ENCODE measurements around the gene IGF2R.

The IGF2R gene

GRCh38 chr6:160146454-160147145 lies 177.7 kb downstream of the IGF2R start:
- DNase-seq (ENCODE audit: low read depth): no peak
- TF ChIP-seq CTCF (IDR thresholded peaks at IDR 0.05; ENCODE audit: low read depth, low read length): no peak
- TF ChIP-seq MYC (IDR thresholded peaks at IDR 0.05; ENCODE audit: low read depth, low read length): no peak
- no peak for TF ChIP-seq POLR2A (IDR thresholded peaks at IDR 0.05; ENCODE audit: extremely low read depth, insufficient read length)
- TF ChIP-seq MAX (IDR thresholded peaks at IDR 0.05; ENCODE audit: low read depth, low read length): no peak
- no peak overlapping the region for H3K4me3 ChIP-seq (ENCODE audit: low read depth, low read length)

- no peak for TF ChIP-seq CTCF (IDR thresholded peaks at IDR 0.05; ENCODE audit: low read depth, low read length)
- TF ChIP-seq MYC (IDR thresholded peaks at IDR 0.05; ENCODE audit: low read depth, low read length): no peak
- no peak for TF ChIP-seq POLR2A (IDR thresholded peaks at IDR 0.05; ENCODE audit: extremely low read depth, insufficient read length)
- TF ChIP-seq MAX (IDR thresholded peaks at IDR 0.05; ENCODE audit: low read depth, low read length): no peak
- no peak for DNase-seq (ENCODE audit: low read depth)
- H3K4me3 ChIP-seq (ENCODE audit: low read depth, low read length): no peak overlapping the region
These were observed 178.3 kb downstream of the IGF2R start for GRCh38 chr6:160147146-160147536.

- DNase-seq (ENCODE audit: low read depth): no peak
- no peak for TF ChIP-seq POLR2A (IDR thresholded peaks at IDR 0.05; ENCODE audit: extremely low read depth, insufficient read length)
- no peak for TF ChIP-seq MAX (IDR thresholded peaks at IDR 0.05; ENCODE audit: low read depth, low read length)
- TF ChIP-seq CTCF (IDR thresholded peaks at IDR 0.05; ENCODE audit: low read depth, low read length): no peak
- no peak for TF ChIP-seq MYC (IDR thresholded peaks at IDR 0.05; ENCODE audit: low read depth, low read length)
- no peak overlapping the region for H3K4me3 ChIP-seq (ENCODE audit: low read depth, low read length)
These were observed 185.6 kb downstream of the IGF2R start for GRCh38 chr6:160154471-160154870.

- no peak overlapping the region for H3K4me3 ChIP-seq (ENCODE audit: low read depth, low read length)
- DNase-seq (ENCODE audit: low read depth): no peak
- no peak for TF ChIP-seq MYC (IDR thresholded peaks at IDR 0.05; ENCODE audit: low read depth, low read length)
These were observed 188.0 kb downstream of the IGF2R start for GRCh38 chr6:160156842-160157241.

GRCh38 chr6:160160450-160160849 lies 191.6 kb downstream of the IGF2R start:
- H3K4me3 ChIP-seq (ENCODE audit: low read depth, low read length): no peak overlapping the region
- DNase-seq (ENCODE audit: low read depth): no peak
- no peak for TF ChIP-seq MAX (IDR thresholded peaks at IDR 0.05; ENCODE audit: low read depth, low read length)
- no peak for TF ChIP-seq CTCF (IDR thresholded peaks at IDR 0.05; ENCODE audit: low read depth, low read length)
- TF ChIP-seq MYC (IDR thresholded peaks at IDR 0.05; ENCODE audit: low read depth, low read length): no peak
- TF ChIP-seq POLR2A (IDR thresholded peaks at IDR 0.05; ENCODE audit: extremely low read depth, insufficient read length): no peak
